Naive thymus-derived CD8-positive, alpha-beta T cell (primary cell): Measurements from ENCODE around the gene AMHR2. TPM values are rescaled to one million over a fixed set of nuclear protein-coding genes. Genes with fewer than 3 reads are reported as not detected.
"Not testable (repeated sequence)": the region's sequence is repeated elsewhere in the genome, so short reads cannot be mapped to it uniquely, and the experiment has no call there.

Experiments used
- ATAC-seq, 2 donors: fragments of 150-1000 bp; cut with Tn5 transposase in 1 of 2; sonication (Bioruptor Pico), chemical (Tn5 transposase) in 1 of 2; 1 replicate in 1 of 2; 2 replicates in 1 of 2; pipeline ENCODE4 v1.10.0; 2021; ENCODE audit warnings: mild to moderate bottlenecking in 2 of 2, moderate library complexity in 2 of 2
- POLR2A ChIA-PET: fragments of 350-600 bp; sonication (Branson Sonifier 250); formaldehyde crosslinking; loops from one replicate; lab custom pipeline; 2021; ENCODE audit warnings: antibody characterized with exemption; lab: Charles Lee
- DNase-seq, 10 donors: peaks; one replicate each; pipeline versions ENCODE4 v3.0.0 to v3.0.0-alpha.2; 2020 to 2022
- H3K27ac Mint-ChIP-seq, 10 donors: one replicate each; pipeline ENCODE4 v1.8.0; 2020 to 2022; ENCODE audit warnings: mild to moderate bottlenecking in 10 of 10, mixed read lengths in 10 of 10, moderate library complexity in 4 of 10, inconsistent platforms in 1 of 10
- H3K27me3 Mint-ChIP-seq, 5 donors: one replicate each; pipeline ENCODE4 v1.8.0; 2021 to 2022; ENCODE audit warnings: mixed read lengths in 5 of 5
- H3K36me3 Mint-ChIP-seq, 3 donors: one replicate each; pipeline ENCODE4 v1.8.0; 2020 to 2022; ENCODE audit warnings: mixed read lengths in 3 of 3, mild to moderate bottlenecking in 2 of 3, inconsistent platforms in 1 of 3
- H3K4me1 Mint-ChIP-seq, 4 donors: one replicate each; pipeline ENCODE4 v1.8.0; 2021 to 2022; ENCODE audit warnings: mixed read lengths in 4 of 4
- H3K4me3 Mint-ChIP-seq, 10 donors: one replicate each; pipeline ENCODE4 v1.8.0; 2020 to 2022; ENCODE audit warnings: mild to moderate bottlenecking in 10 of 10, mixed read lengths in 10 of 10, moderate library complexity in 6 of 10, inconsistent platforms in 1 of 10
- H3K9me3 Mint-ChIP-seq, 9 donors: one replicate each; pipeline ENCODE4 v1.8.0; 2020 to 2022; ENCODE audit warnings: mixed read lengths in 9 of 9, mild to moderate bottlenecking in 3 of 9, inconsistent platforms in 1 of 9, moderate library complexity in 1 of 9
- polyA plus RNA-seq, 3 donors: library from polyadenylated mRNA; unstranded; fragments of 300-500 nt; fragmentation: Illumina TruSeq; gene quantifications; one replicate each; pipeline ENCODE4 v1.2.3, GENCODE V29; 2021
- total RNA-seq, 8 experiments: library from RNA in 2 of 8; stranded (reverse) in 2 of 8; gene quantifications; one replicate each; pipeline ENCODE4 v1.2.3 and lab custom pipeline; 2021 to 2026

The AMHR2 gene
- total and polyA plus RNA-seq, 5 experiments from 2014 or later: not detected

DNA sequence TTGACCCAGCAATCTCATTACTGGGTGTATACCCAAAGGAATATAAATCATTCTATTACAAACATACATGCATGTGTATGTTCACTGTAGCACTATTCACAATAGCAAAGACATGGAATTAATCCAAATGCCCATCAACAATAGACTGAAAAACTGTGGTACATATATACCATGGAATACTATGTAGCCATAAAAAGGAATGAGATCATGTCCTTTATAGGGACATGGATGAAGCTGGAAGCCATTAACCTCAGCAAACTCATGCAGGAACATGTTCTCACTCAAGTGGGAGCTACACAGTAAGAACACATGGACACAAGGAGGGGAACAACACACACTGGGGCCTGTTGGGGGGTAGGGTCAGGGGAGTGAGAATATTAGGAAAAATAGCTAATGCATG is 15.9 kb downstream of the AMHR2 start:
- POLR2A ChIA-PET: interaction anchor here (0.7 to 1.2 kb wide), 3 partner anchors 12 to 109 kb away, joined by 3 read pairs; no protein-coding TSS in a partner anchor
- not testable (repeated sequence) for ATAC-seq, H3K27me3 Mint-ChIP-seq, H3K9me3 Mint-ChIP-seq, DNase-seq
- Mint-ChIP-seq H3K27ac (peak overlapping the region in 3 of 10 donors; percentile 22 to 86 (median 45)), H3K36me3 (peaks cover 0 to 15% (median 0%) of the 10 kb centered on the region in 3 donors), H3K4me1 (peaks cover 12 to 32% (median 28%) of the 10 kb centered on the region in 4 donors), H3K4me3 (peak overlapping the region in 1 of 10 donors; percentile 60)

DNA sequence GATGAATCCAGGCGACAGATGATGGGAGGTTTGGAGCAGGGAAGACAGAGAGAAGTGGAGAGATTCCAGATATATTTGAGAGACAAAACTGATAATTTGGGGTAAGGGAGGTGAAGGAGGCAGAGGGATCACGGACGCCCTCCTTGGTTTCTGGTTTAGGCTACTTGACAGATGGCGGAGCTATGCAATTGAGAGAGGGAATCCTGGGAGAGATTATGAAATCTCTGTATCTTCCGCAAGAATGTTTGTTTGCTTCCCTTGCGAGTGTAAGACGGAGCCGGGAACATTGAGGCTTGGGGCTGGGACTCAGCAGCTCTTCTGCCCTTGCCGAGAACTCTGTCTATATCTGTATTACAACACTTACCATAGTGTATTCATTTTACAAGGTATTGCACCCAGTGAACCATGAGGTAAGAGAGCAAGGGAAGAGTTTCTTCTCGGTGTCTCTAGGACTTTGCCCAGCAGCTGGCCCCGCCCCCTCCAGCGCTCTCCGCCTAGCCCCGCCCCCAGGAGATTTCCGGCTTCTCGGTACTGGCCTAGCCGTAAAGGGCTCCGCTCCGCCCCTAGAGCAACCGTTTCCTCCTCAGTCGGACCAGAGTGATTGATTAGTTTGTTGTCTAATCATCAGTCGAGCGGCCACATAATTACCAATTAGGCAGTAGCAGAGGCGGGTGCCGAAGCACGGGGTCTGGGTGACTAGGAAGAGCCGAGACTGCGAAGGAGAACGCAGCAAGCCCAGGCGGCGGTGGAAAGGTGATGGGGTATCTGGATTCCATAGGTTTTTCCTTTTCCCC is 17.6 kb downstream of the AMHR2 start, which contains the start of gene PRR13:
TSS of gene PRR13 (plus strand) at position 695 of the 794 bp plus-strand sequence. CDS start 981 bp downstream, outside the sequence.
- POLR2A ChIA-PET: interaction anchor here (0.7 to 3.2 kb wide), 19 partner anchors 9 to 435 kb away, joined by 3 to 37 read pairs (median 5); partner anchors contain the start of genes AAAS, ATP5MC2, EIF4B and MAP3K12
- no peaks in the 10 kb centered on the region for H3K27me3 Mint-ChIP-seq
- H3K27ac Mint-ChIP-seq: peak within 1 kb of the TSS; percentile 90 to 99 (median 96)
- H3K36me3 Mint-ChIP-seq: peaks cover 0 to 32% (median 0%) of the 10 kb centered on the region in 3 donors
- peak; percentile 90 to 99 (median 97) for DNase-seq
- H3K4me1 Mint-ChIP-seq: peaks cover 17 to 48% (median 44%) of the 10 kb centered on the region in 4 donors
- peak within 1 kb of the TSS; percentile 90 to 100 (median 96) for H3K4me3 Mint-ChIP-seq
- no peaks in the 10 kb centered on the region for H3K9me3 Mint-ChIP-seq
- ATAC-seq: peak; percentile 98

DNA sequence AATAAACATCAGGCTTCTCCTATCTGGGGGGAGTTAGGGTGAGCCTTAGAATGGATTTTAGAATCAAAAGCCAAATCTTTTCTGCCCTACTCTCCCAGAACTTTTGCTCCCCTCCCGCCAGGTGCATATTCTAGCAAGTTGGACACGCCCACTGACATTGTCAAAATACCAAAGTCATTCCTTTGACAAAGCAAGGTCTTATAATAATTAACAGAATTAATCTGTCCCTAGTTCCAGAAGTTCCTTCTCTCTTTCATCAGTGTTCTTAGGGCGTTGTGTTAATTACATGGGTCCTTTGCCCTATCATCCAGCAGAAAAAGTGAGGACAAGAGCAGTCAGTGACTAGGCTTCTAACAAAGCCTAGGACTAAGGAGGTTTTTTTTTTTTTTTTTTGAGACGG is 20.3 kb downstream of the AMHR2 start:
- Mint-ChIP-seq H3K9me3 (no peaks in the 10 kb centered on the region), H3K27ac (peak overlapping the region in 8 of 10 donors; percentile 48 to 95 (median 74)), H3K36me3 (peaks cover 0 to 50% (median 2%) of the 10 kb centered on the region in 3 donors), H3K4me1 (peaks cover 21 to 56% (median 50%) of the 10 kb centered on the region in 4 donors), H3K27me3 (no peaks in the 10 kb centered on the region), H3K4me3 (peak overlapping the region; percentile 50 to 92 (median 74))
- POLR2A ChIA-PET: no interaction called here
- ATAC-seq (no peak), DNase-seq (no peak)

DNA sequence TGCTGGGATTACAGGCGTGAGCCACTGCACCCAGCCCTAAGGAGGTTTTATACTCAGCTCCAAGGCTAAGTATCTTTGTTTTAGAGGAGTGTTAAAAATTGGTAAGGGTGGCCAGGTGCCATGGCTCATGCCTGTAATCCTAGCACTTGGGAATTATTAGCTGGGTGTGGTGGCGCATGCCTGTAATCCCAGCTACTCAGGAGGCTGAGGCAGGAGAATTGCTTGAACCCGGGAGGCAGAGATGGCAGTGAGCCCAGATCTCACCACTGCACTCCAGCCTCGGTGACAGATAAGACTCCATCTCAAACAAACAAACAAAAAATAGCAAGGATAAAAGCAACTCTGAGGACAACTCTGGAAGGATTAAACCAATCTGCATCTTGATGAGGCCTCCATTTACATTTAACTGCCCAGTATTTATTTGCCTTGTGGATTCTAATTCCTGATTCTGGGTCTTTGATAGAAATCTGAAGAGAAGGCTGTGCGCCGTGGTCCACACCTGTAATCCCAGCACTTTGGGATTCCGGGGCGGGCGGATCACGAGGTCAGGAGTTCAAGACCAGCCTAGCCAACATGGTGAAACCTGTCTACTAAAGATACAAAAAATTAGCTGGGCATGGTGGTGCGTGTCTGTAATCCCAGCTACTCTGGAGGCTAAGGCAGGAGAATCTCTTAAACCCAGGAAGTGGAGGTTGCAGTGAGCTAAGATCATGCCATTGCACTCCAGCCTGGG is 21.1 kb downstream of the AMHR2 start:
- not testable (repeated sequence) for H3K27me3 Mint-ChIP-seq, H3K9me3 Mint-ChIP-seq, DNase-seq, ATAC-seq
- Mint-ChIP-seq H3K36me3 (peaks cover 0 to 50% (median 2%) of the 10 kb centered on the region in 3 donors), H3K4me1 (peaks cover 21 to 53% (median 48%) of the 10 kb centered on the region in 4 donors), H3K27ac (peak overlapping the region; percentile 3 to 95 (median 42)), H3K4me3 (peak overlapping the region in 8 of 10 donors; percentile 26 to 81 (median 46))
- POLR2A ChIA-PET: interaction anchor here (0.6 to 1.0 kb wide), 2 partner anchors 31 to 64 kb away, joined by 4 read pairs; no protein-coding TSS in a partner anchor

DNA sequence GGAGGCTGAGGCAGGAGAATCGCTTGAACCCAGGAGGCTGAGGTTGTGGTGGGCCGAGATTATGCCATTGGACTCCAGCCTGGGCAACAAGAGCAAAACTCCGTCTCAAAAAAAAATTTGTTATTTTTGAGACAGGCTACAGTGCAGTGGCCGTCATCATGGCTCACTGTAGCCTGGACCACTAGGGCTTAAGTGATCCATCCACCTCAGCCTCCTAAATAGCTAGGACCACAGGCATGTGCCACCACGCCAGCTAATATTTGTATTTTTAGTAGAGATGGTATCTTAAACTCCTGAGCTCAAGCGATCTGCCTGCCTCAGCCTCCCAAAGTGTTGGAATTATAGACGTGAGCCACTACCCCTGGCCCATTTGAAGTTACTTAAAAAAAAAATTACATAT is 27.3 kb downstream of the AMHR2 start:
- peak overlapping the region in 1 of 10 donors; percentile 26 for H3K27ac Mint-ChIP-seq

DNA sequence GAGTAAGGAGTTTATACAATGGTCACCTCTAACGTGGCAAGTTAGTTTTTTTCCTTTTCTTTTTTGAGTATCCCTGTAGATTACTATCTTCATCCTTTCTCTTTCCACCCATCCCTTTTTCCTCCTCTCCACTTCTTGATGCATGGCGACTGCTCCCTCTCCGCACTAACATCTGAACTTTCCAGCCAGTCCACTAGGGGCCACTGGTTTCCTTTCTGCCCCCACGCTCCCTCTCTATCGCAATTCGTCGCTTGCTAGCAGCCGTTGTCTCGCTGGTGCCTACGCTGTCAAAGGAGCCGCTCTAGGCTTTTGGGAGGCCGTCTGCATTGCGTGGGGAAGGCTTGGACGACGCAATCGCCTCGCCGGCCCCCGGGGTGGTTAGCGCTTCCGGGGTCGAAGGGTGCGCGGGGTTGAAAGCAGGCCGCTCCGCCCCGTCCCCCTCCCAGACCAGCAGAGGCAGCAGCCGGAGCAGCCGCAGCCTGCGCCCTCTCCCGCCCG is 28.1 kb downstream of the AMHR2 start, which contains the start of gene PCBP2:
TSS of gene PCBP2 (plus strand) at position 442 of the 498 bp plus-strand sequence. CDS start 2,699 bp downstream, outside the sequence.
- H3K4me3 Mint-ChIP-seq: peak within 1 kb of the TSS; percentile 90 to 100 (median 99)
- peak; percentile 95 to 96 for ATAC-seq
- H3K27me3 Mint-ChIP-seq: peaks cover 0 to 1% (median 0%) of the 10 kb centered on the region in 5 donors
- POLR2A ChIA-PET: interaction anchor here (0.7 to 2.3 kb wide), 8 partner anchors 10 to 151 kb away, joined by 3 to 15 read pairs (median 4); partner anchors contain the start of genes AAAS, PRR13 and TARBP2
- no peaks in the 10 kb centered on the region for H3K9me3 Mint-ChIP-seq
- peak; percentile 92 to 99 (median 96) for DNase-seq
- peaks cover 19 to 45% (median 38%) of the 10 kb centered on the region in 4 donors for H3K4me1 Mint-ChIP-seq
- peak within 1 kb of the TSS; percentile 89 to 100 (median 100) for H3K27ac Mint-ChIP-seq
- H3K36me3 Mint-ChIP-seq: peaks cover 0 to 48% (median 4%) of the 10 kb centered on the region in 3 donors

More for the DNA sequence above, 27.3 kb downstream of the AMHR2 start:
- no peak for DNase-seq
- POLR2A ChIA-PET: interaction anchor here (0.6 to 2.3 kb wide), 7 partner anchors 9 to 130 kb away, joined by 3 to 15 read pairs (median 3); partner anchors contain the start of genes AAAS, PRR13 and TARBP2
- no peak overlapping the region for H3K4me3 Mint-ChIP-seq
- peaks cover 0 to 1% (median 0%) of the 10 kb centered on the region in 5 donors for H3K27me3 Mint-ChIP-seq
- peaks cover 21 to 48% (median 45%) of the 10 kb centered on the region in 4 donors for H3K4me1 Mint-ChIP-seq
- ATAC-seq: no peak
- H3K9me3 Mint-ChIP-seq: no peaks in the 10 kb centered on the region
- H3K36me3 Mint-ChIP-seq: peaks cover 0 to 48% (median 3%) of the 10 kb centered on the region in 3 donors

DNA sequence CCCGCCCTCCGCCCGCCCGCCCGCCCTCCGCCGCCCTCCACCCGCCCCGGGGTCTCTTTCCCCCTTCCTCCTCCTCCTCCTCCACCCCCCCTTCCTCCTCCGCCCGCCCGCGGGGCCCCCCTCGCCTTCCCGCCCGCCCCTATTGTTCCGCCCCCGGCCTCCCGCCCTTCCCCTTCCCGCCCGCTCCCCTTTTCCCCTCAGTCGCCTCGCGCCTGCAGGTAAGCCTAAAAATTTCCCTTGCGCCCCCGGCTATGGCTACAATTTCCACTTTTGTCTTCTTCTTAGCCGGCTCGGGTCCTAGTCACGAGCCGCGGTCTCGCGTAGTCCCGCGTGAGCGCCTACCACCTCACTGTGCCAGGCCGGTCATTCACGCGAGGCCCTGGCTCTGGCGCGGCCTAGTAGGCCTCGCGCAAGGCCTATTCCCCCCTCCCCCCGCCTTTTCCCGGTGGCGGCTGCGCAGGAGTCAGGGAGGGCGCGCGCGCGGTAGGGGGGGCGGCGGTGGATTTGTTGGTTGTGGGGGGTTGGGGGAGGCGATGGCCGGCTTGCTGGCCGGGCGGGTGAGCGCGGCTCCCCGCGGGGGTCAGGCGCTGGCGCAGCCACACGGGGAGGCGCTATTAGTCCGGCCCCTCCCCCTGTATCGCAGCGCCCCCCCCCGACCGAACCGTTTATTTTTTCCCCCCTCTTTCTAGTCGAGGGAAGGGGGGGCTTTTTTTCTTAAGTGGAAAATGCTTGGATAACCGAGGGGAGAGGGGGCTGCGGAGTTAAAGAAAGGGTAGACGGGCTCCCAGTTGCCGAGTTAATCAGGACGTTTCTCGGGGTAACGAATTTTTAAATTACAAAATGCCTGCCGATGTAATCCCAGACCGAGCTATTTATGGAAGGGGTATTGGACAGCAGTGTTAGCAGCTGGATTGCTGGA is 28.8 kb downstream of the AMHR2 start:
- DNase-seq: peak; percentile 70 to 93 (median 80)
- peak; percentile 19 to 29 for ATAC-seq
- Mint-ChIP-seq H3K4me3 (peak overlapping the region; percentile 90 to 100 (median 99)), H3K27ac (peak overlapping the region; percentile 89 to 100 (median 100)), H3K4me1 (peaks cover 17 to 44% (median 38%) of the 10 kb centered on the region in 4 donors), H3K27me3 (peaks cover 0 to 1% (median 0%) of the 10 kb centered on the region in 5 donors), H3K36me3 (peaks cover 0 to 52% (median 4%) of the 10 kb centered on the region in 3 donors), H3K9me3 (no peaks in the 10 kb centered on the region)
- POLR2A ChIA-PET: interaction anchor here (0.7 to 4.0 kb wide), 8 partner anchors 11 to 180 kb away, joined by 3 to 36 read pairs (median 5); partner anchors contain the start of genes AAAS, MAP3K12, PRR13 and TARBP2

DNA sequence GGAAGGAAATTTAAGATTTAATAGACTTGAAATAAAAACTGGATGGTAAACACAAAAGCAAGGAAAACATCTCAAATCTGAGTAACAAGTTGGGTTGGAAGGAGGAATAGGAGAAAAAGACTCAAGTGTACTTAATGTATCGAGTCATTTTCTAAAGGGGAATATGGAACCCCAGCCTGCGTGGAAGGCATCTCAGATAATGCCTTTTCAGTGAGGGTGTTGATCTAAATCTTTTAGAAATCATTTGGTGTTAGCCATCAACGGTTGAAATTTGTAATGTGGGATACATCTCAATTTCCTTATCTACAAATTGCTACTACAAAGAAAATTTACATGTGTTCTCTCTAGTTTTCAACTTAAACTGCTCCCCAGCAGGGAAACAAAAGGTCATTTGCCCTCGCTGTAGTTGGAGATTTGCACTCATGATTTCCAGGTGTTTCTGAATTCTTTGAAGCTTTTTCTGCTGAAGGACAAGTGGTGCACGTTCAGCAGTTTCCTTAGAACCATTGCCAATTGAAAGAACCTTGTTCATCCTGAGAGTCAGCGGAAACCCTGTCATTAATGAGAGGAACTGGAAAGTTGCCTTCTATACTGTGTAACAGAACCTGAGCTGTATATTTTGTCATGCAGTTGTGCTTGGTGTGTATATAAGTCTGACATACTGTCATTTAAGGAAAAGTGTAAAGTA is 30.4 kb downstream of the AMHR2 start:
- H3K27ac Mint-ChIP-seq: peak overlapping the region in 9 of 10 donors; percentile 74 to 100 (median 99)
- ATAC-seq (no peak), DNase-seq (no peak)
- POLR2A ChIA-PET: interaction anchor here (0.5 to 4.0 kb wide), 6 partner anchors 11 to 132 kb away, joined by 4 to 36 read pairs (median 6); partner anchors contain the start of genes AAAS, MAP3K12 and TARBP2
- H3K4me1 Mint-ChIP-seq: peaks cover 15 to 45% (median 40%) of the 10 kb centered on the region in 4 donors
- H3K9me3 Mint-ChIP-seq: no peaks in the 10 kb centered on the region
- H3K4me3 Mint-ChIP-seq: peak overlapping the region; percentile 90 to 100 (median 99)
- peaks cover 0 to 57% (median 9%) of the 10 kb centered on the region in 3 donors for H3K36me3 Mint-ChIP-seq
- H3K27me3 Mint-ChIP-seq: peaks cover 0 to 1% (median 0%) of the 10 kb centered on the region in 5 donors

DNA sequence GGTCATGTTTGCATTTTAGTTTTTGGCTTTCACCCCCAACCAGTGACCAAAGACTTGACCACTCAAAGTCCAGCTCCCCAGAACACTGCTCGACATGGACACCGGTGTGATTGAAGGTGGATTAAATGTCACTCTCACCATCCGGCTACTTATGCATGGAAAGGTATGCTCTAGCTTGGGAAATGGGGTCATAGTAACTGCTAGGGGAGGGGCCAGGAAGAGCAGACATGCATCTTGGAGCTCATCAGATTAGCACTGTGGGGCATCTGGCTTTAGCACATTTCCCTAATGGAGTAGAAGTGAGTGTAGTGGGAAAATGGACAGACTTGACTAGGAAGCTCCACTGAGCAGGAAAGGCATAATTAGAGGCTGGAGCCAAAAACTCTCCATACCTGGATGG is 31.1 kb downstream of the AMHR2 start:
- ATAC-seq: no peak
- DNase-seq: no peak
- Mint-ChIP-seq H3K36me3 (peaks cover 0 to 61% (median 10%) of the 10 kb centered on the region in 3 donors), H3K27ac (peak overlapping the region in 6 of 10 donors; percentile 13 to 89 (median 52)), H3K9me3 (no peaks in the 10 kb centered on the region), H3K4me1 (peaks cover 16 to 47% (median 42%) of the 10 kb centered on the region in 4 donors), H3K27me3 (peaks cover 0 to 1% (median 0%) of the 10 kb centered on the region in 5 donors), H3K4me3 (peak overlapping the region in 9 of 10 donors; percentile 33 to 100 (median 97))
- POLR2A ChIA-PET: interaction anchor here (1.2 to 4.0 kb wide), 4 partner anchors 10 to 46 kb away, joined by 4 to 36 read pairs (median 6); partner anchors contain the start of genes MAP3K12 and TARBP2
